Endodermal cell (in vitro differentiated cells): Measurements from ENCODE around the gene ROBO1. TPM values are rescaled to one million over a fixed set of nuclear protein-coding genes. Genes with fewer than 3 reads are reported as not detected.

Source experiments
- DNase-seq: peaks from one replicate; pipeline ENCODE4 v3.0.0-alpha.2; 2017
- H3K27ac ChIP-seq: 2 replicates; pipeline ENCODE4 v1.5.1; 2013; ENCODE audit warnings: mild to moderate bottlenecking, low read depth, low read length, moderate library complexity
- H3K27me3 ChIP-seq: 2 replicates; pipeline ENCODE4 v1.6.1; 2013; ENCODE audit warnings: mild to moderate bottlenecking, low read length, moderate library complexity; ENCODE audit not compliant: insufficient read depth, control insufficient read depth, poor library complexity, severe bottlenecking
- H3K36me3 ChIP-seq: 2 replicates; pipeline ENCODE4 v1.7.0; 2013; ENCODE audit warnings: mild to moderate bottlenecking, low read length, moderate library complexity; ENCODE audit not compliant: control insufficient read depth, insufficient read depth
- H3K4me1 ChIP-seq: one replicate; pipeline ENCODE4 v1.7.0; 2013; ENCODE audit warnings: low read length; ENCODE audit not compliant: control insufficient read depth, insufficient read depth
- H3K4me3 ChIP-seq: 2 replicates; pipeline ENCODE4 v1.5.1; 2013; ENCODE audit warnings: mild to moderate bottlenecking, low read length, moderate library complexity
- H3K9ac ChIP-seq: 2 replicates; pipeline ENCODE4 v1.6.1; 2013; ENCODE audit warnings: mild to moderate bottlenecking, low read length, moderate library complexity; ENCODE audit not compliant: poor library complexity, severe bottlenecking; ENCODE audit errors: extremely low read depth
- H3K9me3 ChIP-seq: 2 replicates; pipeline ENCODE4 v1.6.1; 2013; ENCODE audit warnings: mild to moderate bottlenecking, low read length, moderate library complexity; ENCODE audit not compliant: control insufficient read depth
- H3K27ac Mint-ChIP-seq: 2 replicates; pipeline ENCODE4 v1.8.0; 2020; ENCODE audit warnings: mixed read lengths
- H3K27me3 Mint-ChIP-seq: 2 replicates; pipeline ENCODE4 v1.8.0; 2021; ENCODE audit warnings: mild to moderate bottlenecking, mixed read lengths; ENCODE audit not compliant: insufficient read depth
- H3K36me3 Mint-ChIP-seq: 2 replicates; pipeline ENCODE4 v1.8.0; 2020; ENCODE audit warnings: low read depth, mixed read lengths
- H3K4me1 Mint-ChIP-seq: 2 replicates; pipeline ENCODE4 v1.8.0; 2020; ENCODE audit warnings: mixed read lengths
- H3K4me3 Mint-ChIP-seq: 2 replicates; pipeline ENCODE4 v1.8.0; 2020; ENCODE audit warnings: mild to moderate bottlenecking, moderate library complexity, mixed read lengths
- H3K9me3 Mint-ChIP-seq: 2 replicates; pipeline ENCODE4 v1.8.0; 2020; ENCODE audit warnings: mild to moderate bottlenecking, mixed read lengths
- WGBS, 2 experiments: methylation state at CpG; one replicate each; pipeline versions ENCODE4 v1.1.5 to v1.1.7; 2013; ENCODE audit warnings: missing lambda C conversion rate in 2 of 2, mixed read lengths in 1 of 2; ENCODE audit not compliant: insufficient coverage in 1 of 2, insufficient read length in 1 of 2; 5-methylcytosine and 5-hydroxymethylcytosine counted together
- total RNA-seq, 2 donors: library from RNA; stranded (reverse); fragmentation: NEBNext Ultra II Directional in 1 of 2; extraction: Animal tissue kit (Norgen Biotek cat#: 25700) in 1 of 2; gene quantifications; 2 replicates in 1 of 2; 3 replicates in 1 of 2; pipeline ENCODE4 v1.2.1, GENCODE V29; 2021
- TF ChIP-seq, protein P1 (sequence below): fragments of 200-600 bp; sonication (generic); conservative IDR thresholded peaks from 2 replicates; pipeline ENCODE4 v1.5.0; 2021; ENCODE audit warnings: antibody characterized with exemption, mild to moderate bottlenecking

ROBO1 gene
- total RNA-seq, 2 donors from 2014 or later, result 74.8 to 75.9 TPM

DNA sequence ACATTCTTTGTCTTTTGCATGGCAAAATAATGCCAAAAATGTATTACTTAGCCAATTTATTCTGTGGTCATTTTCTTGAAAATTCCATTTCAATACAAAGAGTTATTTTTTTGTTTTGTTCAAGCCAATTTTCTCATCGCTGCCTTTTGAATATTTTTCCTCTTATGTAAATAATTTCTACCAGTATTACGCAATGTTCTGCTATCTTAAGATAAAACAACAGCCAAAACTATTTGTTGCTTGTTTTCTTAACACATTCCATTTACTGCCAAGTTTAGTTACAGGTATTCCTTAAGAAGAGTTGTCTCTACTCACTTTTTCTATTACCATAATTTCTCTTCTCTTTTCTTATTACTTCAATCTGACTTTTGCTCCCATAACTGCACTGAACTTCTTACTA lies 163.1 kb downstream of the ROBO1 start:
- TF ChIP-seq, protein P1, sequence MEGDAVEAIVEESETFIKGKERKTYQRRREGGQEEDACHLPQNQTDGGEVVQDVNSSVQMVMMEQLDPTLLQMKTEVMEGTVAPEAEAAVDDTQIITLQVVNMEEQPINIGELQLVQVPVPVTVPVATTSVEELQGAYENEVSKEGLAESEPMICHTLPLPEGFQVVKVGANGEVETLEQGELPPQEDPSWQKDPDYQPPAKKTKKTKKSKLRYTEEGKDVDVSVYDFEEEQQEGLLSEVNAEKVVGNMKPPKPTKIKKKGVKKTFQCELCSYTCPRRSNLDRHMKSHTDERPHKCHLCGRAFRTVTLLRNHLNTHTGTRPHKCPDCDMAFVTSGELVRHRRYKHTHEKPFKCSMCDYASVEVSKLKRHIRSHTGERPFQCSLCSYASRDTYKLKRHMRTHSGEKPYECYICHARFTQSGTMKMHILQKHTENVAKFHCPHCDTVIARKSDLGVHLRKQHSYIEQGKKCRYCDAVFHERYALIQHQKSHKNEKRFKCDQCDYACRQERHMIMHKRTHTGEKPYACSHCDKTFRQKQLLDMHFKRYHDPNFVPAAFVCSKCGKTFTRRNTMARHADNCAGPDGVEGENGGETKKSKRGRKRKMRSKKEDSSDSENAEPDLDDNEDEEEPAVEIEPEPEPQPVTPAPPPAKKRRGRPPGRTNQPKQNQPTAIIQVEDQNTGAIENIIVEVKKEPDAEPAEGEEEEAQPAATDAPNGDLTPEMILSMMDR, result no peak
- no peak overlapping the region for H3K27ac Mint-ChIP-seq
- Histone ChIP-seq H3K27ac (no peak overlapping the region), H3K4me3 (no peak overlapping the region), H3K9me3 (no peaks in the 10 kb centered on the region), H3K9ac (no peak overlapping the region), H3K36me3 (no peaks in the 10 kb centered on the region), H3K4me1 (peaks cover 5% of the 10 kb centered on the region), H3K27me3 (no peaks in the 10 kb centered on the region)
- peaks cover 40% of the 10 kb centered on the region for H3K4me1 Mint-ChIP-seq
- no peak overlapping the region for H3K4me3 Mint-ChIP-seq
- H3K9me3 Mint-ChIP-seq, result no peaks in the 10 kb centered on the region
- 91 to 100% methylated on average over 1 to 2 of the region's 2 CpGs for WGBS, 2 experiments
- H3K27me3 Mint-ChIP-seq, result no peaks in the 10 kb centered on the region
- no peak for DNase-seq
- H3K36me3 Mint-ChIP-seq, result no peaks in the 10 kb centered on the region

DNA sequence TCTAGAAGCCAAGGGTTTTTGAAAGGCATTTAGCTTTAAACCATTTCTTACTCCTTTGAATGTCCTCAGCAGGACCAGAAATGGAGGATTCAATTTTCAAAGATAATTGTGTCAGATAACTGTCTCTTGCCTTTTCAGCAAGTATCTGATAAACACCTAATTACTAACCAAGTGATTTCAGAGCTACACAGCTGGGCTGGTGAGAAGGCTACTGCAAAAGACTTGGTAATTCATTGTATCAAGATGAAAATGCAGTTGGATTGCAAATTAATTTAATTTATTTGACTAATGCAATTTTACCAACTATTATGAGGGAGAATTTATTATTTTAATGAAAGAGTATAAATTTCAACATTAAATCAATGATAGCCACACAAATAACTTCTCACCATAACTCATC lies 165.4 kb downstream of the ROBO1 start:
- H3K4me1 ChIP-seq, result peaks cover 5% of the 10 kb centered on the region
- DNase-seq, result no peak
- no peaks in the 10 kb centered on the region for H3K36me3 ChIP-seq
- TF ChIP-seq, protein P1, result no peak
- H3K4me3 ChIP-seq, result no peak overlapping the region
- no peak overlapping the region for H3K4me3 Mint-ChIP-seq
- no peaks in the 10 kb centered on the region for H3K9me3 ChIP-seq
- no peaks in the 10 kb centered on the region for H3K36me3 Mint-ChIP-seq
- no peak overlapping the region for H3K27ac Mint-ChIP-seq
- H3K9ac ChIP-seq, result no peak overlapping the region
- peaks cover 45% of the 10 kb centered on the region for H3K4me1 Mint-ChIP-seq
- H3K27me3 ChIP-seq, result no peaks in the 10 kb centered on the region
- no peaks in the 10 kb centered on the region for H3K27me3 Mint-ChIP-seq
- H3K27ac ChIP-seq, result no peak overlapping the region
- H3K9me3 Mint-ChIP-seq, result no peaks in the 10 kb centered on the region

DNA sequence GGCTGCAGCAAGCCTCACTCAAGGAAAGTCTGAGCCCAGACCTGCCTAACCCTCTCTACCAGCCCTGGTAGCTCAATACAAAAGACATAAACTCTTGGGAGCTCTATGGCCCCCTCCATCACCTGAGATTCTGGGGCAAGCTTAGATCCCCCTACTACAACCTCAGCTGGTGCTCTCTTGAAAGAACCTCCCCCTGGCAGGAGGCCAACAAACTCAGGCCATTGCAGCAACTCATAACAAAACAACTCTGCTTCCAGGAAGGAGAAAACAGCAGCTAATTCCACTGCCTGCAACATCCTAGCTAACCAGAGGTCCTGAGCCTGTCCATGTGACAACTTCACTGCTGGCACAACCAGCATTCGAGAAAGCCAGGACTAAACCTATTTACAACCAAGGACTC lies 169.2 kb downstream of the ROBO1 start:
- no peak overlapping the region for H3K9ac ChIP-seq
- TF ChIP-seq, protein P1, result no peak
- H3K4me3 Mint-ChIP-seq, result no peak overlapping the region
- peaks cover 31% of the 10 kb centered on the region for H3K4me1 Mint-ChIP-seq
- DNase-seq, result peak; percentile 39
- no peaks in the 10 kb centered on the region for H3K36me3 ChIP-seq
- no peaks in the 10 kb centered on the region for H3K27me3 Mint-ChIP-seq
- WGBS, 2 experiments, result 96% methylated on average over 1 of the region's 1 CpG; no CpG with 5 or more reads in 1 of the 2 experiments
- no peaks in the 10 kb centered on the region for H3K9me3 ChIP-seq
- no peak overlapping the region for H3K4me3 ChIP-seq
- no peaks in the 10 kb centered on the region for H3K36me3 Mint-ChIP-seq
- peaks cover 5% of the 10 kb centered on the region for H3K4me1 ChIP-seq
- H3K27me3 ChIP-seq, result no peaks in the 10 kb centered on the region
- no peaks in the 10 kb centered on the region for H3K9me3 Mint-ChIP-seq
- no peak overlapping the region for H3K27ac Mint-ChIP-seq
- H3K27ac ChIP-seq, result no peak overlapping the region
